ENCODE results near the gene RIN3. TPM values are rescaled to one million over a fixed set of nuclear protein-coding genes. Genes with fewer than 3 reads are reported as not detected.

The RIN3 gene
- total RNA-seq, 6 experiments from 2014 or later = 10.7 to 20.4 (median 18.9) TPM

DNA sequence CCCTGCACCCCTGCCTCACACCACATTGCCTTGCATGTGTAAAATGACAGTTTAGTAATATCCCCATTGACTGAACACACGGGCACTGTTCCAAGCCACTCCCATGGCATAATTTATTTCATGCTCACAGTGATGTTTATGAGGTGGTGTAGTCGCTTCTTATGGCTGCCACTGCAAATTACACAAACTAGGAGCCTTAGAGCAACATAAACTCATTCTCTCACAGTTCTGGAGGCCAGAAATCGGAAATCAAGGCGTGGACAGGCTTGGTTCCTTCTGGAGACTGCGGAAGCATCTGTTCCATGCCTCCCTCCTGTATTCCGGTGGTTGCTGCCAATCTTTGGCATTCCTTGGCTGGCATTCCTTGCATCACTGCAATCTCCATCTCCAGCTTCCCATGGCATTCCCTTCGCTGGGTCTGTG lies 97.3 kb downstream of the RIN3 start:
- DNase-seq (no peak), ATAC-seq (no peak)
- H3K36me3 ChIP-seq = no peaks in the 10 kb centered on the region
- H3K9me3 ChIP-seq = no peaks in the 10 kb centered on the region
- no peaks in the 10 kb centered on the region for H3K27me3 ChIP-seq
- no peak for TF ChIP-seq POLR2A (IDR thresholded peaks at IDR 0.05)
- TF ChIP-seq, protein P1, sequence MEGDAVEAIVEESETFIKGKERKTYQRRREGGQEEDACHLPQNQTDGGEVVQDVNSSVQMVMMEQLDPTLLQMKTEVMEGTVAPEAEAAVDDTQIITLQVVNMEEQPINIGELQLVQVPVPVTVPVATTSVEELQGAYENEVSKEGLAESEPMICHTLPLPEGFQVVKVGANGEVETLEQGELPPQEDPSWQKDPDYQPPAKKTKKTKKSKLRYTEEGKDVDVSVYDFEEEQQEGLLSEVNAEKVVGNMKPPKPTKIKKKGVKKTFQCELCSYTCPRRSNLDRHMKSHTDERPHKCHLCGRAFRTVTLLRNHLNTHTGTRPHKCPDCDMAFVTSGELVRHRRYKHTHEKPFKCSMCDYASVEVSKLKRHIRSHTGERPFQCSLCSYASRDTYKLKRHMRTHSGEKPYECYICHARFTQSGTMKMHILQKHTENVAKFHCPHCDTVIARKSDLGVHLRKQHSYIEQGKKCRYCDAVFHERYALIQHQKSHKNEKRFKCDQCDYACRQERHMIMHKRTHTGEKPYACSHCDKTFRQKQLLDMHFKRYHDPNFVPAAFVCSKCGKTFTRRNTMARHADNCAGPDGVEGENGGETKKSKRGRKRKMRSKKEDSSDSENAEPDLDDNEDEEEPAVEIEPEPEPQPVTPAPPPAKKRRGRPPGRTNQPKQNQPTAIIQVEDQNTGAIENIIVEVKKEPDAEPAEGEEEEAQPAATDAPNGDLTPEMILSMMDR (IDR thresholded peaks at IDR 0.05) = no peak
- 93% methylated on average over 3 of the region's 7 CpGs for WGBS (ENCODE audit: insufficient coverage, low coverage, low lambda C conversion rate, missing lambda C conversion rate)
- peaks cover 0 to 13% (median 0%) of the 10 kb centered on the region in 4 donors for H3K4me1 ChIP-seq
- H3K27ac ChIP-seq = no peak overlapping the region
- intact Hi-C loops (cut with DNase I) = no loop called here
- no peak overlapping the region for H3K4me3 ChIP-seq

DNA sequence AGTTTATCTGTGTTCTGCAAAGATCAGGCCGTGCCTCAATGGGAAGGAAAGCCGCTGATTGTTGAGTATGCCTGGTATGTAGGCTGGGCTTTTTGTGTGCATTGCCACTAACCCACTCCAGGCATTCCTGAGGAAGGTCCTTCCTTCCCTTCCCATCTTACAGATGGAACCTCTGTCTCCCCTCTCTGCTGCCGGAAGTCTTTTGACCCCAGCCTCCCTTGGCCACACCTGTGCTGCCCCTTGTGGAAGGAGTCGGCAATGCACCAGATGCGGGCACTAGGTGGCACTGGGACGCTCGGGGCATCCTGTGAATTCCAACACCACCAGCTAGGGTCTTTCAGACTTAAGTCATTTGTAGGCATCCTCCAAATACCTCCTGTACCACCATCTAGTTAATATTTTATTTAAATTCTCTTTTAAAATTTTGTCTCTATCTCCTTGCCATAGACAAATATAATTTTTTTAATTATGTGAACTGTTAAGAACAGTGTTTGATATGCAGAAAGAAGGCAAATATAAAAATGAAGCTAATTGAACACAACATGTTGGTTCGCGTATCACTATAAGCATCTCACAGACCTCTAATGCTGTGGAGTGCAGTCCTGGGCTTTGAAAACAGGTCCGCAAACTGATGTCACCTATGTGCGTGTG lies 99.6 kb downstream of the RIN3 start:
- TF ChIP-seq, protein P1 (IDR thresholded peaks at IDR 0.05) = peak; percentile 41 to 70 (median 64)
- TF ChIP-seq POLR2A (IDR thresholded peaks at IDR 0.05) = no peak
- Histone ChIP-seq H3K27ac (no peak overlapping the region), H3K9me3 (no peaks in the 10 kb centered on the region), H3K36me3 (no peaks in the 10 kb centered on the region), H3K4me1 (peaks cover 0 to 8% (median 0%) of the 10 kb centered on the region in 4 donors), H3K4me3 (no peak overlapping the region), H3K27me3 (no peaks in the 10 kb centered on the region)
- WGBS (ENCODE audit: insufficient coverage, low coverage, low lambda C conversion rate, missing lambda C conversion rate) = 79% methylated on average over 8 of the region's 11 CpGs
- intact Hi-C loops (cut with DNase I) = no loop called here
- DNase-seq (no peak), ATAC-seq (peak; percentile 51 to 72 (median 61))

DNA sequence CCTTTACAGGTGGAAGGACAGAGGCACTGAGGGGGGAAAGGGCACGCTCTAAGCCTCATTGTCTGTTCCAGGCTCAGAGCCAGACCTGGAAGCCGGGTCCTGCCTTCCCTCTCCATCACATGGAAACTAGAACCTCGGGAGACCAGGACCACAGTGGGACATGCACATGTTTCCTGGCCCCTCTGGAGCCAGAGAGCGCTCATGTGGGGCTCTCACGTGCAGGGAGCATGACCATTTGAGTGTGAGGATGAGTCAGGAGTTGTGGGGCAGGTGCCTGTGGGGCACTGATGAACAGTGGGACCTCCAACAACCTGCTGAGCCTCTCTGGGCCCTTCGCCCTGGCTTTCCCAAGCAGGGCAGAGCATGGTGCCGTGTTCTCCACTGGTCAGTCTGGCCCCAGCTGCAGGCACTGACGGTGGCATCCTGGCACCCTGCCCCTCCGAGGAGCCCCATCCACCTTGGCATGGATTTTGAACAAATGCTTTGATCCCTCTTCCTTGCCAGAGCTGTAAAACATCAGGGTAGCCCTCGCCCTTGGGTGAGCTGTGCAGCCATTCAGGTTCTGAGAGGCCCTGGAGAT lies 100.2 kb downstream of the RIN3 start:
- Histone ChIP-seq H3K4me1 (peaks cover 0 to 5% (median 0%) of the 10 kb centered on the region in 4 donors), H3K36me3 (no peaks in the 10 kb centered on the region), H3K9me3 (no peaks in the 10 kb centered on the region), H3K27ac (no peak overlapping the region), H3K4me3 (no peak overlapping the region), H3K27me3 (no peaks in the 10 kb centered on the region)
- no peak for DNase-seq
- intact Hi-C loops (cut with DNase I) = no loop called here
- WGBS (ENCODE audit: insufficient coverage, low coverage, low lambda C conversion rate, missing lambda C conversion rate) = no CpG with 5 or more reads among the region's 10 CpGs
- ATAC-seq = no peak
- TF ChIP-seq, protein P1 (IDR thresholded peaks at IDR 0.05) = no peak
- no peak for TF ChIP-seq POLR2A (IDR thresholded peaks at IDR 0.05)

DNA sequence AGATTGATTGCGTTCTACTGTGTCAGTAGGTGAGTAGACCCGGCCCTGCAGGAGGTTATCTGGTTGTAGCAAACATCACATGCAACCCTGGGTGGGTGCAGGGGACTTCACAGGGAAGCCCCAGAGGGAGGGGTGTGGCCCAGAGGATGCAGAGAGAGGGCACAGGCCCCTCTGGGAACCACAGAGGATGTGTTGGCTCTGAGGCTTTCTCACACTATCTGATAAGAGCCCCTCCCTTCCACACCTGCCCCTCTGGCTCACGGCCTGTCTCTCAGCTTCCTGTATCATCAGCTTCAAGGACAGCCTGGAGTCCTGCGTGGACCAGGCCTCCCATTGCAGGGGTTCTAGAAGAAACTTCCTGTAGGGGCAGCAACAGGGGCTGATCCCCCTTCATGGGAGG lies 101.9 kb downstream of the RIN3 start:
- 44% methylated on average over 3 of the region's 4 CpGs for WGBS (ENCODE audit: insufficient coverage, low coverage, low lambda C conversion rate, missing lambda C conversion rate)
- Histone ChIP-seq H3K4me1 (peaks cover 0 to 16% (median 2%) of the 10 kb centered on the region in 4 donors), H3K27me3 (no peaks in the 10 kb centered on the region), H3K9me3 (no peaks in the 10 kb centered on the region), H3K4me3 (no peak overlapping the region), H3K36me3 (no peaks in the 10 kb centered on the region), H3K27ac (no peak overlapping the region)
- DNase-seq (no peak), ATAC-seq (peak in 3 of 4 donors; percentile 40 to 46 (median 42))
- no peak for TF ChIP-seq POLR2A (IDR thresholded peaks at IDR 0.05)
- TF ChIP-seq, protein P1 (IDR thresholded peaks at IDR 0.05) = no peak
- intact Hi-C loops (cut with DNase I) = no loop called here
